ENCODE data around the gene CFAP90.

The CFAP90 gene

GRCh38 chr5:7816535-7816901, 34.4 kb downstream of the CFAP90 start:
- Mint-ChIP-seq H3K4me1 (ENCODE audit: low read depth) (no peaks in the 10 kb centered on the region), H3K4me3 (no peak overlapping the region), H3K36me3 (no peaks in the 10 kb centered on the region), H3K9me3 (ENCODE audit: low read depth) (no peaks in the 10 kb centered on the region), H3K27ac (no peak overlapping the region), H3K27me3 (peaks cover 36% of the 10 kb centered on the region)

- peaks cover 32% of the 10 kb centered on the region for H3K27me3 Mint-ChIP-seq
These were observed 34.9 kb downstream of the CFAP90 start for GRCh38 chr5:7815892-7816534.

DNA sequence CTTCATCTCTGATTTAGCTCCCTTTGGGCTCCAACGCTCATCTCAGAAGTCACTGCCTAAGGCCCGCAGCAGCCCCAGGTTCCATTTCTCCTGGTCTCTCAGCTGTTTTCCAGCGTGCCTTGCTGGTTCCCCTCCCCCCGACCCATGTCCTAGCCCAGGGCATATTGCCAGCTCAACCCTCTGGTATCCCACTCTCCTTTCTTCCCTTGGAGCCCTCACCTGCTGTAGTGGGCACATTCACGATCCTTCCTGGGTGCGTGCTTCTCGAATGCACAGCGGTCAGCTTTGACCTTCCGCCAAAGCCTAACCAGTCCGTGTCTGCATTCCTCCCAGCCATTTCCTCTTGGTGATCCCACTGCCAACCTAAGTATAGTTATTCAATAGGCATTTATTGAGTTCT, 36.1 kb downstream of the CFAP90 start:
- H3K36me3 Mint-ChIP-seq: no peaks in the 10 kb centered on the region
- no peak overlapping the region for H3K27ac Mint-ChIP-seq
- no peaks in the 10 kb centered on the region for H3K9me3 Mint-ChIP-seq (ENCODE audit: low read depth)
- H3K4me3 Mint-ChIP-seq: no peak overlapping the region
- peaks cover 35% of the 10 kb centered on the region for H3K27me3 Mint-ChIP-seq
- H3K4me1 Mint-ChIP-seq (ENCODE audit: low read depth): no peaks in the 10 kb centered on the region

More at GRCh38 chr5:7815892-7816534, 34.9 kb downstream of the CFAP90 start:
- H3K9me3 Mint-ChIP-seq (ENCODE audit: low read depth): no peaks in the 10 kb centered on the region
- H3K4me3 Mint-ChIP-seq: no peak overlapping the region
- H3K36me3 Mint-ChIP-seq: no peaks in the 10 kb centered on the region
- H3K27ac Mint-ChIP-seq: no peak overlapping the region
- no peaks in the 10 kb centered on the region for H3K4me1 Mint-ChIP-seq (ENCODE audit: low read depth)

GRCh38 chr5:7813576-7813975, 37.4 kb downstream of the CFAP90 start:
- Mint-ChIP-seq H3K36me3 (no peaks in the 10 kb centered on the region), H3K4me3 (no peak overlapping the region), H3K27ac (no peak overlapping the region), H3K9me3 (ENCODE audit: low read depth) (no peaks in the 10 kb centered on the region), H3K4me1 (ENCODE audit: low read depth) (no peaks in the 10 kb centered on the region), H3K27me3 (peaks cover 35% of the 10 kb centered on the region)

- no peaks in the 10 kb centered on the region for H3K4me1 Mint-ChIP-seq (ENCODE audit: low read depth)
- peaks cover 35% of the 10 kb centered on the region for H3K27me3 Mint-ChIP-seq
- H3K9me3 Mint-ChIP-seq (ENCODE audit: low read depth): no peaks in the 10 kb centered on the region
- no peak overlapping the region for H3K4me3 Mint-ChIP-seq
- no peak overlapping the region for H3K27ac Mint-ChIP-seq
- H3K36me3 Mint-ChIP-seq: no peaks in the 10 kb centered on the region
These were observed 37.9 kb downstream of the CFAP90 start for GRCh38 chr5:7813007-7813406.

GRCh38 chr5:7811715-7812114, 39.2 kb downstream of the CFAP90 start:
- Mint-ChIP-seq H3K27me3 (peaks cover 33% of the 10 kb centered on the region), H3K4me3 (no peak overlapping the region), H3K27ac (no peak overlapping the region), H3K36me3 (no peaks in the 10 kb centered on the region), H3K4me1 (ENCODE audit: low read depth) (no peaks in the 10 kb centered on the region), H3K9me3 (ENCODE audit: low read depth) (no peaks in the 10 kb centered on the region)

GRCh38 chr5:7808998-7809397, 41.9 kb downstream of the CFAP90 start:
- Mint-ChIP-seq H3K27ac (no peak overlapping the region), H3K4me1 (ENCODE audit: low read depth) (no peaks in the 10 kb centered on the region), H3K4me3 (no peak overlapping the region), H3K27me3 (peaks cover 22% of the 10 kb centered on the region), H3K36me3 (no peaks in the 10 kb centered on the region), H3K9me3 (ENCODE audit: low read depth) (no peaks in the 10 kb centered on the region)

GRCh38 chr5:7805379-7805778, 45.6 kb downstream of the CFAP90 start:
- Mint-ChIP-seq H3K27me3 (peaks cover 8% of the 10 kb centered on the region), H3K36me3 (no peaks in the 10 kb centered on the region), H3K9me3 (ENCODE audit: low read depth) (no peaks in the 10 kb centered on the region), H3K4me3 (no peak overlapping the region), H3K4me1 (ENCODE audit: low read depth) (no peaks in the 10 kb centered on the region), H3K27ac (no peak overlapping the region)

- no peaks in the 10 kb centered on the region for H3K4me1 Mint-ChIP-seq (ENCODE audit: low read depth)
- H3K4me3 Mint-ChIP-seq: no peak overlapping the region
- peaks cover 6% of the 10 kb centered on the region for H3K27me3 Mint-ChIP-seq
- no peak overlapping the region for H3K27ac Mint-ChIP-seq
- no peaks in the 10 kb centered on the region for H3K36me3 Mint-ChIP-seq
- no peaks in the 10 kb centered on the region for H3K9me3 Mint-ChIP-seq (ENCODE audit: low read depth)
These were observed 47.0 kb downstream of the CFAP90 start for GRCh38 chr5:7803937-7804336.

- H3K27ac Mint-ChIP-seq: no peak overlapping the region
- H3K36me3 Mint-ChIP-seq: no peaks in the 10 kb centered on the region
- H3K9me3 Mint-ChIP-seq (ENCODE audit: low read depth): no peaks in the 10 kb centered on the region
- no peaks in the 10 kb centered on the region for H3K4me1 Mint-ChIP-seq (ENCODE audit: low read depth)
- peaks cover 2% of the 10 kb centered on the region for H3K27me3 Mint-ChIP-seq
- H3K4me3 Mint-ChIP-seq: no peak overlapping the region
These were observed 48.1 kb downstream of the CFAP90 start for GRCh38 chr5:7802855-7803254.

- no peak overlapping the region for H3K27ac Mint-ChIP-seq
- no peak overlapping the region for H3K4me3 Mint-ChIP-seq
- H3K27me3 Mint-ChIP-seq: peaks cover 2% of the 10 kb centered on the region
- H3K9me3 Mint-ChIP-seq (ENCODE audit: low read depth): no peaks in the 10 kb centered on the region
- H3K4me1 Mint-ChIP-seq (ENCODE audit: low read depth): no peaks in the 10 kb centered on the region
- no peaks in the 10 kb centered on the region for H3K36me3 Mint-ChIP-seq
These were observed 48.9 kb downstream of the CFAP90 start for GRCh38 chr5:7801891-7802614.

DNA sequence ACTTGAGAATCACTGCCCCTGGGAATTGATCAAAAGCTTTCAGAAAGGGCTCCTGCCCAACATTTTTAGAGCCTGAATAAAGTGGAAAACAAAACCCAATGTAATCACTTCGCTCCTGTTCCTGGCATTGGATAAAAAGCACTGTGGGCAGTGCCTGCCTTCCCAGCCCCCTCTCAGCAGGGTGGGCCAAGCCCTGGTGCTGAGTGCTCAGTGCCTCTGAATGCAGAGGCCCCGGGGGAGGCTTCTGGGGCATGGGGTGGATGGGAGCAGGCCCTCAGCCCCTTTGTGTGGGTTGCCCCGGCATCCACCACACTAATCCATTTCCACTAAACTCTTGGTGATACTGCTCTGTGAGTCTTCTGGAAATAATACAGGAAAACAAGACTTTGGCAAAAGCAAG, 55.6 kb downstream of the CFAP90 start:
- Mint-ChIP-seq H3K27me3 (no peaks in the 10 kb centered on the region), H3K27ac (no peak overlapping the region), H3K9me3 (ENCODE audit: low read depth) (no peaks in the 10 kb centered on the region), H3K36me3 (no peaks in the 10 kb centered on the region), H3K4me3 (no peak overlapping the region), H3K4me1 (ENCODE audit: low read depth) (no peaks in the 10 kb centered on the region)

DNA sequence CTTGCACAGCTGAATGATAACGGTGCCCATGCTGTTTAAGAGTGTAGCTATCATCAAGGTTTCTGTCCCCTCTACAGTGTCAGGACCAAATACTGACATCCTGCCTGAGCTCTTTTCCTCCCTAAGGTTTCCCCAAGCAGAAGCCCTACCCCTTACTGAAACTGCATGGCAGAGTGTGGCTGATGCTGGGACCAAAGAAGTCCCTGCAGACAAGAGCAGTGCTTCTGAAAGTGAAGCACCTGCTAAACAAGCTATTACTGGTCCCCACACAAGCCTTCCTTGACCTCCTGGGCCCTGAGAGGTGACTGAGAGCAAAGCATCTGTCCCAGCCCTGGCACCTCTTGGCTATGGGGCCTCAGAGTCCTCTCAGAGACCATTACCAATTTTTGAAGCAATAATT, 56.1 kb downstream of the CFAP90 start:
- Mint-ChIP-seq H3K27ac (no peak overlapping the region), H3K9me3 (ENCODE audit: low read depth) (no peaks in the 10 kb centered on the region), H3K4me3 (no peak overlapping the region), H3K27me3 (no peaks in the 10 kb centered on the region), H3K4me1 (ENCODE audit: low read depth) (no peaks in the 10 kb centered on the region), H3K36me3 (no peaks in the 10 kb centered on the region)

DNA sequence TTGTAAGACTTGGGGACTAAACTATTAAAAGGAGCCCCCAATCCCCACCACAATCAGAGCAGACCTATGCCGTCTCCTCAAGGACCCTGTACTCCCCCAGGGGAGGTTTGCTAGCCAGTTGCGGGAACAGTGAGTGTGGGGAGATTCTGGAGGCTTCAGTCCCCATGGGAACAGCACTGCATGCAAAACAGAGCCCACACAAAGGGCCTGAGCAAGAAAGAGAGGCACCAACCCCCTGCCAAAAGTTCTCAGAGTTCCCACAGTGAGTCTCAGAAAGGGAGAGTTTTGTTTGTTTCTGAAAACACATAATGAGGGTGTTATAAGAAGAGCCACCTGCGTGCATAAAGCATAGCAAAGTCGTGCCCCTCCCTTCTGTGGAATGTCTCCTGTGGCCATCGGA, 56.6 kb downstream of the CFAP90 start:
- Mint-ChIP-seq H3K36me3 (no peaks in the 10 kb centered on the region), H3K9me3 (ENCODE audit: low read depth) (no peaks in the 10 kb centered on the region), H3K4me3 (no peak overlapping the region), H3K4me1 (ENCODE audit: low read depth) (no peaks in the 10 kb centered on the region), H3K27me3 (peaks cover 3% of the 10 kb centered on the region), H3K27ac (no peak overlapping the region)

DNA sequence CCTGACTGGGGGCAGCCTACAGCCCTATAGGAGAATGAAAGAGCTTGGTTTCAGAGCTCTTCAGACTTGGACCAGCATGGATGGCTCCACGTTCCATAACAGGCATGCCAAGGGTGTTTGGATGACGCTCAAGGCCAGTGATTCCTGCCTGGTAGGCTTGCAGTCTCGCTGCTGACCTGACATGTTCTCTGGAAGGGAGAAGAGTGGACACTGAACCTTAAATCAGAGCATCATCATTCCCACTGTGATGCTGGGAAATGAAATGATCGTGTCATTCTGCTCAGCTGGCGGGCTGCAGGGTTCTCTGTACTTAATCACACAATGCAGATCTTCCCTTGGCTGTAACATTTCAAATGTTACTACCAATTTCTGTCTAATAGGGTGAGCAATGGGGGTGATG, 57.0 kb downstream of the CFAP90 start:
- Mint-ChIP-seq H3K36me3 (no peaks in the 10 kb centered on the region), H3K4me3 (no peak overlapping the region), H3K27ac (no peak overlapping the region), H3K4me1 (ENCODE audit: low read depth) (no peaks in the 10 kb centered on the region), H3K9me3 (ENCODE audit: low read depth) (no peaks in the 10 kb centered on the region), H3K27me3 (peaks cover 4% of the 10 kb centered on the region)

DNA sequence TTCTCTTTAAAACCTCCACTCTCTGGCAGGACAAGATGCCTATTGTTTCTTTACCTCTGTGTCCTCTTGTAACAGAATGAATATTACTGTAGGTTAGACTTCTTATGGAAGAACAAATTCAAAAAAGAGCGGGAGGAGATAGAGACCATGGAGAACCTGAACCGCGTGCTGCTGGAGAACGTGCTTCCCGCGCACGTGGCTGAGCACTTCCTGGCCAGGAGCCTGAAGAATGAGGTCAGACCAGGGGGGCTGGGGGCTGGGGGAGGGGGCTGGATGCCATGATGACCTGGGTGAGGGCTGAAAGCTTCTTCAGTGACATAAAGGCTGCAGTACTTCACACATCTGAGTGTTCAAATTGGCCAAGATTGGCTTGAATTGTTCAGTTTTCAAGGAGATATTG, 61.4 kb downstream of the CFAP90 start:
- Mint-ChIP-seq H3K27me3 (peaks cover 14% of the 10 kb centered on the region), H3K9me3 (ENCODE audit: low read depth) (no peaks in the 10 kb centered on the region), H3K36me3 (no peaks in the 10 kb centered on the region), H3K4me3 (no peak overlapping the region), H3K27ac (no peak overlapping the region), H3K4me1 (ENCODE audit: low read depth) (no peaks in the 10 kb centered on the region)
